T-helper 22 cell (primary cell): Measurements from ENCODE around the gene REPIN1.

Experiments used
- DNase-seq: peaks from one replicate; pipeline ENCODE4 v3.0.0-alpha.2; 2020; ENCODE audit warnings: low read depth

REPIN1 gene

GRCh38 chr7:150360363-150361058, 8.1 kb upstream of the REPIN1 start:
- no peak for DNase-seq

- no peak for DNase-seq
Measured at GRCh38 chr7:150361402-150361801, 7.2 kb upstream of the REPIN1 start.

DNA sequence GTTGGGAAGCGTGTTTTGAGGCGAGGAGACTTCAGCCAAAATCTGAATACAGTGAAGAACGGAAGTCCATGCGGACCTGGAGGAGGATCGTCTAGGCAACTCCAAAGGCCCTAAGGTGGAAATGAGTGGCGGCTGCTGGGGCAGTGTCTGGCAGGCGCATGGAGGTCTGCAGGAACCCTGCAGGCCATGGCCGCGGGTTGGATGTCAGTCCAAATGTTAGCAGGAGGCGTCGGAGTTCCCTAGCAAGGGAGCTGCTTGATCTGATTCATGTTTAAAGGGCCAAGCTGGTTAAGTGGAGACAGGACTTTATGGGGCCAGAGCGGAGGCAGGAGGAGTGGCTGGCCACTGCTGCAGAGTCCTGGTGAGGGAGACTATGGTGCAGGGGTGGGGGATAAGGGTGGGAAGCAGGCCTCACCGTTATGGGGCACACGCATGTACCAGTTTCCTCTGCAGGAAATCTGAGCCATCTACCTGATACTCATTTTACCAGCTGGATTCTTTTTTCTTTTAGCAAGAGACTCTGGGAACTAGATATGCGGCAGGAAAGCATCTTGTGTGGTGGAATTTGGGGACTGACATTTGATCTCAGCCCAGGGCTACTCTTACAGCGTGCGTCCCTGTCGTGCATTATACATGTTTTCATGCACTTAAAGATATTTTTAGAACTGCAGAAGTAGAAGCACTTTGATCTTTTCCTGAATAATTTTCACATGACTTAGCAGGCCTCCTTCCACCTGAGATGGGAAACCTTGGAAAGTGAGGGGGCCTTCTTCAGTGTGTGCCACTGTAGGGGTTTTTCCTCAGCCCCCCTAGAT, 6.6 kb upstream of the REPIN1 start:
- DNase-seq, result no peak

- no peak for DNase-seq
Measured at GRCh38 chr7:150363370-150363769, 5.3 kb upstream of the REPIN1 start.

DNA sequence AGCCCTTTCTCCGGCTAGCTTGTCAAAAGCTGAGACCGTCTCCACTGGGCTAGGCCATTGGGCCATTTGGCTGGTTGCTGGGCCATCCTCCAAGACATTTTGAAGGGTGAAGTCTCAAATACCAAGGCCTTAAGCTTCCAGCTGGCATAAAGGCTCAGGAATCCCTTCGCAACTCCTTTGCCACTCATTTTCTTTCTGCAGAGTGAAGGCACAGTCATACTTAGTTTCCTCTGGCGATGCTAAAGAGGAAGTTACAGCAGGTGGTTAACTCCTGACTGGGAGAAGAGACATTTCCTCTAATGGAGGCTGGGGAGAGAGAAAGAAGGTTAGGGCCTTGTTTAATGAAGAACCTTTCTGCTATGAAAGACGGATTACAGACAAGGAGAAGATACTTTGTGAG, 4.8 kb upstream of the REPIN1 start:
- DNase-seq, result no peak

- DNase-seq, result no peak
Measured at GRCh38 chr7:150365194-150365593, 3.4 kb upstream of the REPIN1 start.

DNA sequence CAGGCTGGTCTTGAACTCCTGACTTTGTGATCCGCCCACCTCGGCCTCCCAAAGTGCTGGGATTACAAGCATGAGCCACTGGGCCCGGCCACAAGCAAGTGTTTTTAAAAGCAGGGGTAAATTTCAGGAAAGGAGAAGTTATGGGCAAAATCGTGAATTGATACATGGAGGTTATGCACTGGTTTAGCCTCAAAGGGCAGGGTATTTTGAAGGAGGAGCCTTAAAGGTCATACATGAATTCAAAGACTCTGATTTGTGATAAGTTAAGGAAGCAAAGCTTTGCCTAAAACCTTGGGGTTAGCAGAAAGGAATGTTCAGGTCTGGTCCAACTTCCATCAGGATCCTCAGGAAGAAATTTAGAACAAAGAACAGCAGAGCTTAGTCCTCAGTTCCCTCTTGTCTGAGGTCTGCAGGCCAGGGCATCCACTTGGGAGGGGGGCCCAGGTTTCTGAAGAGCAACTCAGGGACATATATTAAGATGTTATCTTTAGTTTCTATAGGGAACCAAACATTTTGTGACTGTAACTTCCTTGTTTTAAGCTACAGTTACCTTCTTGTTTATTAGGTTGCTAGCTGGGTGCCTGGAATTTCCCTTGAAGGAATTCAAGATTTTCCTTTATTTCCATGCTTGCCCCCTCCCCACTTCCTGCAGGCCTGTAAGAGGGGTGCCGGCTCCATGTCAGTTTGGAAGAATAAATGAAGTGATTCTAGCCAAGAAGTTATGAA, 2.8 kb upstream of the REPIN1 start:
- DNase-seq, result no peak

GRCh38 chr7:150367677-150368095, 936 bp upstream of the REPIN1 start:
- no peak for DNase-seq

GRCh38 chr7:150368884-150369747, 494 bp downstream of the REPIN1 start:
- peak; percentile 39 for DNase-seq

GRCh38 chr7:150369748-150370501, 1.3 kb downstream of the REPIN1 start:
- DNase-seq, result no peak

- DNase-seq, result no peak
Measured at GRCh38 chr7:150370612-150371071, 2.0 kb downstream of the REPIN1 start.

DNA sequence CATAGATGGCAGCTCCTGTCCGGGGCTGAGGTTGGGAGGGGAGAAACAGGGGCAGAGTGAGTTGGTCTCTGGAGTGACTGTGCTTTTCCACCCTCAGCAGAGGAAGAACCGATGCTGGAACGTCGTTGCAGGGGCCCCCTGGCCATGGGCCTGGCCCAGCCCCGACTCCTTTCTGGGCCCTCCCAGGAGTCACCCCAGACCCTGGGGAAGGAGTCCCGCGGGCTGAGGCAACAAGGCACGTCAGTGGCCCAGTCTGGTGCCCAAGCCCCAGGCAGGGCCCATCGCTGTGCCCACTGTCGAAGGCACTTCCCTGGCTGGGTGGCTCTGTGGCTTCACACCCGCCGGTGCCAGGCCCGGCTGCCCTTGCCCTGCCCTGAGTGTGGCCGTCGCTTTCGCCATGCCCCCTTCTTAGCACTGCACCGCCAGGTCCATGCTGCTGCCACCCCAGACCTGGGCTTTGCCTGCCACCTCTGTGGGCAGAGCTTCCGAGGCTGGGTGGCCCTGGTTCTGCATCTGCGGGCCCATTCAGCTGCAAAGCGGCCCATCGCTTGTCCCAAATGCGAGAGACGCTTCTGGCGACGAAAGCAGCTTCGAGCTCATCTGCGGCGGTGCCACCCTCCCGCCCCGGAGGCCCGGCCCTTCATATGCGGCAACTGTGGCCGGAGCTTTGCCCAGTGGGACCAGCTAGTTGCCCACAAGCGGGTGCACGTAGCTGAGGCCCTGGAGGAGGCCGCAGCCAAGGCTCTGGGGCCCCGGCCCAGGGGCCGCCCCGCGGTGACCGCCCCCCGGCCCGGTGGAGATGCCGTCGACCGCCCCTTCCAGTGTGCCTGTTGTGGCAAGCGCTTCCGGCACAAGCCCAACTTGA, 2.7 kb downstream of the REPIN1 start:
- DNase-seq, result no peak

GRCh38 chr7:150371996-150372270, 3.3 kb downstream of the REPIN1 start:
- no peak for DNase-seq

GRCh38 chr7:150372271-150373048, 3.8 kb downstream of the REPIN1 start:
- DNase-seq, result no peak

DNA sequence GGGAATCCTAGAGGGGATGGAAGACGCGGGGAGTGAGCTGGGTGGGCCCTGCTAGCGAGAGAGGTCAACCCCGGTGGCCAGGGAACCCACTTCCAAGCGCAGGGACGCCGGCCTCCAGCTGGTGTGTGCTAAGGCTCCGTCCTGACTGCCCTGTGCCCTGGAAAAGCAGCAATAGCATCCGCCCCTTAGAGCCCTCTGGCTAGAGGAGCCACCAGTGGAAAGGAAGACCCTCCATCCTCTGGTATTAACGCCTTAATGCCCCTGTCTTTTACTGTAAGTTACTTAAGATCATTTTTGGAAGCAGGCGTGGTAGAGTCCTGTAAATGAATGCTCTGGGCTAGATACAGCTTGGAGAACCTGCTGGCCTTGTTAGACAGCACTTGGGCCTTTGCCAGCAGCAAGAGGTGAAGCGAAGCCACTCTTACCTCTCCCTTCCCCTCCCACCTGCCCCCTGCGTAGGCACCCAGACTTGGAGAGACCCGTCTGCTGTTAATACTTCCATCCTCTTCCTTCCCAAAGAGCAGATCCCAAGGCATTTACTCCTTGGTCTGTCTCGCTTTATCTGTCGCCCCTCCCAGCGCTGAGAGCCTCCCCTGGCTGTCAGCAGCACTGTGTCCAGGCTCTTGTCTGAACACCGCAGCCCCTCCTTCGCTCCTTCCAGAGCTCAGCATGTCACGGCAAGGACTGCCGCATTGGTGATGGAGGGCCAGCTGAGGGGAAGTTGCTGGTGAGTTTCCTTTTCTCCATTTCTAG, 4.6 kb downstream of the REPIN1 start:
- no peak for DNase-seq

- DNase-seq, result no peak
Measured at GRCh38 chr7:150374026-150374425, 5.4 kb downstream of the REPIN1 start.

DNA sequence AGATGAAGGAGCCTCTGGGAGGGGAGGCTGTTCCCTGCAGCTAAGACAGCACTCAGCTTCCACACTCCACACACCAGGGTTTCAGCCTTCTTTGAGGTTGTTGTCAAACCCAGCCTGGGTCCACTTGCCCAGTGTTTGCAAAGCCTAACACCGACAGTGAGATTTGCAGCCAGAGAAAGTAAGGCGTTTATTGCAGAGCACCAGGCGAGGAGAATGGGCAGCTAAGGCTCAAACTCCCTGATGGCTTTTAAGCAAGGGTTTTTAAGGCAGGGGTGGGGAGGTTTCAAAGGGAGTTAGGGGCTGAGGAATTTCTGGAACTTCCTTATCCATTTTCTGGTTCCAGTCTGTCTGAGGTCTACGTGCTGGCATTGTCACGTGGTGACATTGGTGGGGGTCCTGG, 5.8 kb downstream of the REPIN1 start:
- no peak for DNase-seq

GRCh38 chr7:150375662-150376521, 7.3 kb downstream of the REPIN1 start:
- DNase-seq, result no peak
